ENCODE measurements around the gene GPRC5C.
"Not testable (repeated sequence)": the region's sequence is repeated elsewhere in the genome, so short reads cannot be mapped to it uniquely, and the experiment has no call there.

Gene GPRC5C

DNA sequence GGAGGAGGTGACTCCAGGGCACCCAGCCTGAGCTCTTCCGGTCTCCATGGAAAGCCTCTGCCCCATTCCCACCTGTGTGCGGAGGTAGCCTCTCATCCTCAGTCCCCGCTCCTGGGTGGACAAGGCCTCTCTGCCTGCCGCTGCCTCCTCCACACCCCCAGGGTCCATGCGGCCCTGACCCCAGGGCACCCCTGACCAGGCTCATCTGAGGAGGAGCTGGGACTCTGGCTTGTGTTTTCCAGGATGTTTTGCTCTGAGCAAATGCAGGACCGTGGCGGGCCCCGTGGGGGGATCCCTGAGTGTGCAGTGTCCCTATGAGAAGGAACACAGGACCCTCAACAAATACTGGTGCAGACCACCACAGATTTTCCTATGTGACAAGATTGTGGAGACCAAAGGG, 41.4 kb downstream of the GPRC5C start:
- DNase-seq (ENCODE audit: low read depth in 2 of 2): no peak

DNA sequence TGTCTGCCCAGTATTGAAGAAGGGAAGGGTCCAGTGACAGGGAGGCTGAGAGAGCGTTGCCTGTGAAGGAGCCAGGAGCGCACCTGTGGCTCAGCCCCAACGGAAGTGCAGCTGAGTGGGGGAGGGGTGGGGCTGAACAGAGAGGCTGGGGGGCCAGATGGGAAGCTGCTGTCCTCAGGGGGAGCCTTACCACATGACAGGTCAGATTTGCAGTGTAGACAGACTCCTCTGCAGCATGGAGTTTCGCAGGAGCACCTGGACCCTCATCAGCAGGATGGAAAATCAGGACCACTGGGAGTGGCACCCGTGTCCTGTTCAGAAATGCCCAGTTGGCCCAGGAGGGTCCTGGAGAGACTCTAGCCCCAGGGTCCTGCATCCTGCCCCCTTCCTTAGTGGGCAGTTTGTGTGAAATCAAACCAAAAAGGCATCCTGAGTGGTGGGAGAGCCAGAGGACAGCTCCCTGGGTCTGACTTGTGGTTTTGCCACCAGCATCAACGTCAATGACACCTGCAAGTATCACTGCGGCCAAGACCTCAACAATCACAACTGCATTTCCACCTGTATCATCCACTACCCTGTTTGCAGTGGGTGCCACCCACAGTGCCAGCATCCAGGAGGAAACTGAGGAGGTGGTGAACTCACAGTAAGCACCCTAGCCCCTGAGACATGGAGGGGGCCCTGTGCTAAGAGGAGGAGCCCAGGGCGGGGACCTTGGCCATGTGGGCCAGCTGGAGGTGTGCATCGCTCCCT, 42.3 kb downstream of the GPRC5C start:
- no peak for DNase-seq (ENCODE audit: low read depth in 2 of 2)

DNA sequence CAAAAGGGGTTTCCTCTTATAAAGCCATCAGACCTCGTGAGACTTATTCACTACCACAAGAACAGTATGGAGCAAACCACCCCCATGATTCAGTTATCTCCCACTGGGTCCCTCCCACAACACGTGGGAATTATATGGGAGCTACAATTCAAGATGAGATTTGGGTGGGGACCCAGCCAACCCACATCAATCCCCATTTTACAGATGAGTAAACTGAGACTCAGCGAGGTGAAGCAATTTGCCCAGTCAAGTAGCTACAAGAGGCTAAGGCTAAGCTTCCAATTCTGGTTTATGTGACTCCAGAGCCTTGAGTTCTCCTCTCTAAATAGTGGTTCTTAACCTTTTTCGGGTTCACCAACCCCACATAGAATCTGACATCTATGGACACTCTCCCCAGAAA, 43.3 kb downstream of the GPRC5C start:
- no peak for DNase-seq (ENCODE audit: low read depth in 2 of 2)

DNA sequence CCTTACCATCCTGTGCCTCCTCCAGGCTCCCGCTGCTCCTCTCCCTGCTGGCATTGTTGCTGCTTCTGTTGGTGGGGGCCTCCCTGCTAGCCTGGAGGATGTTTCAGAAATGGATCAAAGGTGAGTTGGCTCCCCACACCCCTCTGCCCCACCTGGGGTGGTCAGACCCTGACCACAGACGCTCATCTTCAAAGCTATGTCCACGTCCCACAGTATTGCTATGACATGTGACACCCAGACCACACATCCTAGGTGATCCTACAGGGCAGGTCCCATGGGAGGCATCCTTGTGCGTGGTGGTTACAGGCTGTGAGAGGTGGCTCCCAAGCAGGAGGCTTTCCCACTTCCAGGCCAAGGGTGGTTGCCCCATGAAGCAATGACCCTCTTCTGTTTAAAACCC, 45.5 kb downstream of the GPRC5C start:
- no peak for DNase-seq (ENCODE audit: low read depth in 2 of 2)

DNA sequence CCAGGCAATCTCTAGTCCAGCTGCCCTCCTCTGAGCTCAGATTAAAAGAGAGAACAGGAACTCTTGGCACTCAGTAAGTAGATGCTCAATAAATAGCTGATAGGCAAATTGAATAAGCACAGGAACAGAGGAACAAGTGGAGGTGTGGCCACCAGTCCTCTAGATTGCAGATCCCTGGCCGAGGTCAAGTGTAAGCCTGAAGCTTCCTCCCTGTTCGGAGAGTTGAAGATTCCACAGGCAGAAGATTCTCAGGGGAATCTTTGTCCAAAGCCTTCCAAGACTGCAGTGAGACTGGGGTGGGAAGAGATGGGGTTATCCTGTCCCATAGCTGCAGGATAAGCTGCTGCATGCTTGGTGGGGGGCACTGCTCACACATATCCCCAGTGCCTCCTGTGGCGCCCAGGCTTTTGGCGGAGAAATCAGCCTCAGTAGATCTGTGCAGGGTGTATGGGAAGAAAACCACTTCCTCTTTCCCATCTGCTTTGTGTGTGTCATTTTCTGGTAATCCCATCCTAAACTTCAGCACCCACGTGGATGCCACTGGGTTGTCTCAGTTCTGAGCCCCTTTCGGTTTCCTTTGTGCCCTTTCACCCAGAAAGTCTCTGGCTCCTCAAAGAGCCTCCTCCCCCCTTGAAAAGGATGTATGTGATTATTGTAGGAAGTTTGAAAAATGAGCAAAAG, 46.7 kb downstream of the GPRC5C start:
- DNase-seq (ENCODE audit: low read depth in 2 of 2): no peak

DNA sequence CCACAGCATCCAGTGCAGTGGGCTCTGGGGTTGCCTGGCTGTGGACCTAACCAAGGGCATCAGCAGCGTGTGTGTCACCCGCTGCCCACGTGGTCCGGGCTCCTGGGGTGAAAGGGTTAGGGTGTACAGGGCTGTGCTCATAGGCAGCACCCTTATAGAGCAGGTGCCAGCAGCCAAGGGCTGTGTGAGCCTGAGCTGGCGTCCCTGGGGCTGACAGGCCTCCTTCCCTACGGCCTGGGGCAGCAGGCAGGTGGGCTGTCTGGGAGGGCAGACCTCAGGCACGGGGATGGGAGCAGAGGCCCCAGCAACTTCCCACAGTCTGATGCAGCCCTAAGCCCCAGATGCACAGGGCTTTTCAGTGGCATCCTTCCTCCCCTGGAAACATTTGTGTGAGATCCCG, 48.4 kb downstream of the GPRC5C start:
- no peak for DNase-seq (ENCODE audit: low read depth in 2 of 2)

DNA sequence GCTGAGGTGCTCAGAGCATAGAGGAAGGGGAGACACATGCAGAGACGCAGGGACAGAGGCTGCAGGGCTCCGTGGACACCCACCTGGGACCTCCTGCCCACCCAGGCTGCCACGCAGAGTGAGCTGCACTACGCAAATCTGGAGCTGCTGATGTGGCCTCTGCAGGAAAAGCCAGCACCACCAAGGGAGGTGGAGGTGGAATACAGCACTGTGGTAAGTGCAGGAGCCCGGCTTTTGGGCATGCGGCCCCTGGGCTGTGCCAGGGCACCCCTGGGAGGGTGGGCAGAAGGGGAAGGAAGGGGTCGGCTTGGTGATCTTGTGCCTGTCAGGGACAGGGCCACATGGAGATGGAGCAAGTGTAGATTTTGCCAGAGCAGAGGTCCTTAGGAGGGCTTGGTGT, 49.7 kb downstream of the GPRC5C start:
- DNase-seq (ENCODE audit: low read depth in 2 of 2): no peak

DNA sequence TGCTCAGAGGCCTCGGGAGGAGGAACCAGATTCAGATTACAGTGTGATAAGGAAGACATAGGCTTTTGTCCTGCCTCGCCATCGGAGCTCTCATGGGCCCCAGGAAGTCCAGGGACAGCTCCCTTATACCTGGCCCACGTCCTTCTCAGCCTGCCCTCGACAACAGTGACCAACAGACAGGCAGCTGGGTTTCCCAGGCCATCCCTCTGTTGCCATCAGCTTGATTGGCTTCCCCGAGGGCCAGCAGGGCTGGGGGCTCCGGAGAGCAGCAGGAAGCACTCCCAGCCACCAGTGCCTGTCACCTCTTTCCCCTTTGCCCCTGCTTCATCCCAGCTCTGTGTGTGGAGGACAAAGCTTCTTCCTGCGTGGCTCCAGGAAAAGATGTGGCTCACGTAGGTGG, 52.2 kb downstream of the GPRC5C start:
- no peak for DNase-seq (ENCODE audit: low read depth in 2 of 2)

DNA sequence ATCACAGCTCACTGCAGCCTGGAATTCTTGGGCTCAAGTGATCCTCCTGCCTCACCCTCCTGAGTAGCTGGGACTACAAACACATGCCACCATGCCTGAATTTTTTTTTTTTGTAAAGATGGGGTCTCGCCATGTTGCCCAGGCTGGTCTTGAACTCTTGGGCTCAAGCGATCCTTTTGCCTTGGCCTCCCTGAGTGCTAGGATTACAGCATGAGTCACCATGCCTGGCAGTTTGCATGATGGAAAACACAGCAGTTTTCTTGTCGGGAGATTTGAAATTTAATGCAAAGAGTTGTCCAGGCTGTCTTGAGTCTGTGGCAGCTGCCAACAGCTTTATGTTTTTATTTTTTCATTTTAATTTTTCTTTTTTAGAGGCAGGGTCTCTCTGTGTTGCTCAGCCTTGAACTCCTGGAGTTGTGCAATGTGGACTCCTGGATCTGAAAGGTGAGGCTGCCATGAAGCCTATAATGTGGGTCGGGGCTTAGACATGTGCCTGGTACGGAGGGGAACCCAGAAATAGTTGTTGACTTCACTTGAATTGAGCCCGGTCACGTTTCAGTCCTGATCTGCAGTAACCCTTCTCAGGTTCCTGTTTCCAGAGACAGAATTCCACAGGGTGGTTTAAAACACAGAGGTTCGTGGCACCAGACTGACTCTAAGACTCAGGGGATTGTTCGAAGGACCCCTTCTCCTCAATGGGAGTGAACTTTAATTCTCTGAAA, 53.3 kb downstream of the GPRC5C start:
- no peak for DNase-seq (ENCODE audit: low read depth in 2 of 2)

DNA sequence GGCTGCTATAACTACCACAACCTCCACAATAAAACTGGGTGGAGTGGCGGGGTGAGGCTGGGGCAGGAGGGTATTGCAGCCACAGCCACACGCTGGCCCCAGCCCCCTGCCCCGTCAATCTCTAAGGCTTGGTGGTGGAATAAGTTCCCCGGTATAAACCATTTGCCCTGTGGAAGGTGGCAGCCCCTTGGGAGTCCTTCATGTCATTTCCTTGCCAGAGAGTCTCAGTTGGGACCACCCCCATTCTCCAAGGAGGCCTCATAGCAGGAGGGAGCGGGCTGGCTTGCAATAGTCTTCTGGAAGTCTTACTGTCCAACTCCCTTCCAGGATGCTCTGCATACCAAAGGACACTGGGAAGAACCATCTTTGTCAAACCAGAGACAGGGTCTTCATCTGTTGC, 54.0 kb downstream of the GPRC5C start:
- DNase-seq (ENCODE audit: low read depth in 2 of 2): no peak

DNA sequence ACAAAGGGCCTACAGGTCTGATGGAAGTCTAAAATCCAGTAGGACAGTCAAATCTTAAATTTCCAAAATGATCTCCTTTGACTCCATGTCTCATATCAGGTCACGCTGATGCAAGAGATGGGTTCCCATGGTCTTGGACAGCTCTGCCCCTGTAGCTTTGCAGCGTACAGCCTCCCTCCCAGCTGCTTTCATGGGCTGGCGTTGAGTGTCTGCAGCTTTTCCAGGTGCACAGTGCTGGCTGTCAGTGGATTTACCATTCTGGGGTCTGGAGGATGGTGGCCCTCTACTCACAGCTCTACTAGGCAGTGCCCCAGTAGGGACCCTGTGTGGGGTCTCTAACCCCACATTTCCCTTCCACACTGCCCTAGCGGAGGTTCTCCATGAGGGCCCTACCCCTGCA, 56.4 kb downstream of the GPRC5C start:
- DNase-seq (ENCODE audit: low read depth in 2 of 2): not testable (repeated sequence)

DNA sequence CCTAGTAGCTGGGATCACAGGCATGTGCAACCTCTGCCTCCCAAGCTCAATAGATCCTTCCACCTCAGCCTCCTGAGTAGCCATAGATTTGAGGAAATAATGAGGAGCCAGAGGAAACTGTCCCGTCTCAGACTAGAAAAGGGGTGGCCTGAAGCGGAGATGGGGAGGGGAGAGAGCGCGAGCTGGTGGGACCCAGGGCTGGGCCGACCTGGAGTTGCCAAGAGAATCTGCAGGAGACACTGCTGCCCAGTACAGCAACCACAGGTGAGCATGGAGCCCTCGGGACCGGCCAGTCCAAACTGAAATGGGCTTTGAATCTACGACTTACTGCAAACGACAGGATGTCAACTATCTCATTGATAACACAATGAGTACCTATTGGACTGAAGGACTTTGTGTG, 58.8 kb downstream of the GPRC5C start:
- DNase-seq (ENCODE audit: low read depth in 2 of 2): no peak

DNA sequence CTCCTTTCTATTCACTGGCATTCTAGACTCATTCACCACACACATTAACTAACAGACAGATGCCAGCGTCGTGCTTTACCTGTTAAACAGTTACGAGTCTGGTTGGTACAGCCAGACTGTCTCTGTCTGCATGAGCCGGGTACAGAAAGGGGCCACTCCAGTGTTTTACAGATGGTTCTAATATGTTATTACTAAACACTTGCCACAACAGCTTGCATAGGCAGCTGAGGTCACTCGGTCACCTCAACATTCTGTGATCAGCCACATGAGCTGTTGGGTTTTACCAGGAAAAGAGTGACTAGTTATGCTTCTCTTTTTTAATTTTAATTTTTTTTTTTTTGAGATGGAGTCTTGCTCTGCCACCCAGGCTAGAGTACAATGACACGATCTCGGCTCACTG, 59.7 kb downstream of the GPRC5C start:
- no peak for DNase-seq (ENCODE audit: low read depth in 2 of 2)

DNA sequence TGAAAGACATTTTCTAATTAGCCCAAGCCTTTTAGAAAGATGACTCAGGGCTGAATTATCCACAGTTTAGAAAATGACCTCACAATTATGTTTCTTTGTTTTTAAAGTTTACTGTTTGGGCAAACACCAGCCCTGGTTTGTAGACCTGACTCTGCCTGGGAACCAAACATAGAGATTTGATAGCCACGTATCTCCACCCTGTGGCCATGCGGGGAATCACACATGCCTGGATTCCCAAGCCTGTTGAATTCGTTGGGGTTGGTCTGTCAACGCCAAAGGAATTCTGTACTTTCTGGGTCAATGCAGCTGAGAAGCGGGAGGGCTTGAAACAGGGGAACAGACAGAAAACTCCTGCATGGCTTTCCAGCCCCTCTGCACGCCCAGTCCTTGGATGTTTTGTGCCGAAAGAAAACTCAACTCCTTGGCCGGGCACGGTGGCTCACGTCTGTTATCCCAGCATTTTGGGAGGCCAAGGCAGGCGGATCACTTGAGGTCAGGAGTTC, 61.5 kb downstream of the GPRC5C start:
- peak; percentile 55 to 57 for DNase-seq (ENCODE audit: low read depth in 2 of 2)
